Endodermal cell (in vitro differentiated cells): ENCODE data around the gene GNAT2. TPM values are rescaled to one million over a fixed set of nuclear protein-coding genes. Genes with fewer than 3 reads are reported as not detected.

Source experiments
- DNase-seq: peaks from one replicate; pipeline ENCODE4 v3.0.0-alpha.2; 2017
- H3K27ac ChIP-seq: 2 replicates; pipeline ENCODE4 v1.5.1; 2013; ENCODE audit warnings: mild to moderate bottlenecking, low read depth, low read length, moderate library complexity
- H3K27me3 ChIP-seq: 2 replicates; pipeline ENCODE4 v1.6.1; 2013; ENCODE audit warnings: mild to moderate bottlenecking, low read length, moderate library complexity; ENCODE audit not compliant: insufficient read depth, control insufficient read depth, poor library complexity, severe bottlenecking
- H3K36me3 ChIP-seq: 2 replicates; pipeline ENCODE4 v1.7.0; 2013; ENCODE audit warnings: mild to moderate bottlenecking, low read length, moderate library complexity; ENCODE audit not compliant: control insufficient read depth, insufficient read depth
- H3K4me1 ChIP-seq: one replicate; pipeline ENCODE4 v1.7.0; 2013; ENCODE audit warnings: low read length; ENCODE audit not compliant: control insufficient read depth, insufficient read depth
- H3K4me3 ChIP-seq: 2 replicates; pipeline ENCODE4 v1.5.1; 2013; ENCODE audit warnings: mild to moderate bottlenecking, low read length, moderate library complexity
- H3K9ac ChIP-seq: 2 replicates; pipeline ENCODE4 v1.6.1; 2013; ENCODE audit warnings: mild to moderate bottlenecking, low read length, moderate library complexity; ENCODE audit not compliant: poor library complexity, severe bottlenecking; ENCODE audit errors: extremely low read depth
- H3K9me3 ChIP-seq: 2 replicates; pipeline ENCODE4 v1.6.1; 2013; ENCODE audit warnings: mild to moderate bottlenecking, low read length, moderate library complexity; ENCODE audit not compliant: control insufficient read depth
- H3K27ac Mint-ChIP-seq: 2 replicates; pipeline ENCODE4 v1.8.0; 2020; ENCODE audit warnings: mixed read lengths
- H3K27me3 Mint-ChIP-seq: 2 replicates; pipeline ENCODE4 v1.8.0; 2021; ENCODE audit warnings: mild to moderate bottlenecking, mixed read lengths; ENCODE audit not compliant: insufficient read depth
- H3K36me3 Mint-ChIP-seq: 2 replicates; pipeline ENCODE4 v1.8.0; 2020; ENCODE audit warnings: low read depth, mixed read lengths
- H3K4me1 Mint-ChIP-seq: 2 replicates; pipeline ENCODE4 v1.8.0; 2020; ENCODE audit warnings: mixed read lengths
- H3K4me3 Mint-ChIP-seq: 2 replicates; pipeline ENCODE4 v1.8.0; 2020; ENCODE audit warnings: mild to moderate bottlenecking, moderate library complexity, mixed read lengths
- H3K9me3 Mint-ChIP-seq: 2 replicates; pipeline ENCODE4 v1.8.0; 2020; ENCODE audit warnings: mild to moderate bottlenecking, mixed read lengths
- WGBS, 2 experiments: methylation state at CpG; one replicate each; pipeline versions ENCODE4 v1.1.5 to v1.1.7; 2013; ENCODE audit warnings: missing lambda C conversion rate in 2 of 2, mixed read lengths in 1 of 2; ENCODE audit not compliant: insufficient coverage in 1 of 2, insufficient read length in 1 of 2; 5-methylcytosine and 5-hydroxymethylcytosine counted together
- total RNA-seq, 2 donors: library from RNA; stranded (reverse); fragmentation: NEBNext Ultra II Directional in 1 of 2; extraction: Animal tissue kit (Norgen Biotek cat#: 25700) in 1 of 2; gene quantifications; 2 replicates in 1 of 2; 3 replicates in 1 of 2; pipeline ENCODE4 v1.2.1, GENCODE V29; 2021
- TF ChIP-seq, protein P1 (sequence below): fragments of 200-600 bp; sonication (generic); conservative IDR thresholded peaks from 2 replicates; pipeline ENCODE4 v1.5.0; 2021; ENCODE audit warnings: antibody characterized with exemption, mild to moderate bottlenecking

The GNAT2 gene
- total RNA-seq, 2 donors from 2014 or later, result not detected

DNA sequence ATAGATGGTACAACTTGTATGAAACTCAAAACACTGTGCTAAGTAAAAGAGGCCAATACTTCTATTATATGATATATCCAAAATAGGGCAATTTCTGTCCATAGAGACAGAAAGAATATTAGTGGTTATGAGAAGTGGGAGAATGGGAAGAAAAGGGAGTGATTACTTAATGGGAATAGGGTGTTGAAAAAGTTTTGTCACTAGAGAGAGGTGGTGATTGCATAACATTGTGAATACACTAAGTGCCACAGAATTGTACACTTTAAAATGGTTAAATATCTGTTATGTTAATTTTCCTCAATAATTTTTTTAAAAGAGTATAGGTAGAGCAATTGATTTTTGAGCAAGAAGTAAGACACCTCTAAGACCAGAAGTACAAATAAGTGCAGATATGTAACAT is 29.7 kb downstream of the GNAT2 start:
- Mint-ChIP-seq H3K4me3 (no peak overlapping the region), H3K4me1 (no peaks in the 10 kb centered on the region), H3K27me3 (no peaks in the 10 kb centered on the region), H3K27ac (no peak overlapping the region), H3K36me3 (peaks cover 57% of the 10 kb centered on the region), H3K9me3 (no peaks in the 10 kb centered on the region)
- Histone ChIP-seq H3K9ac (no peak overlapping the region), H3K36me3 (peaks cover 86% of the 10 kb centered on the region), H3K9me3 (no peaks in the 10 kb centered on the region), H3K27ac (no peak overlapping the region), H3K4me1 (no peaks in the 10 kb centered on the region), H3K4me3 (no peak overlapping the region), H3K27me3 (no peaks in the 10 kb centered on the region)
- TF ChIP-seq, protein P1, sequence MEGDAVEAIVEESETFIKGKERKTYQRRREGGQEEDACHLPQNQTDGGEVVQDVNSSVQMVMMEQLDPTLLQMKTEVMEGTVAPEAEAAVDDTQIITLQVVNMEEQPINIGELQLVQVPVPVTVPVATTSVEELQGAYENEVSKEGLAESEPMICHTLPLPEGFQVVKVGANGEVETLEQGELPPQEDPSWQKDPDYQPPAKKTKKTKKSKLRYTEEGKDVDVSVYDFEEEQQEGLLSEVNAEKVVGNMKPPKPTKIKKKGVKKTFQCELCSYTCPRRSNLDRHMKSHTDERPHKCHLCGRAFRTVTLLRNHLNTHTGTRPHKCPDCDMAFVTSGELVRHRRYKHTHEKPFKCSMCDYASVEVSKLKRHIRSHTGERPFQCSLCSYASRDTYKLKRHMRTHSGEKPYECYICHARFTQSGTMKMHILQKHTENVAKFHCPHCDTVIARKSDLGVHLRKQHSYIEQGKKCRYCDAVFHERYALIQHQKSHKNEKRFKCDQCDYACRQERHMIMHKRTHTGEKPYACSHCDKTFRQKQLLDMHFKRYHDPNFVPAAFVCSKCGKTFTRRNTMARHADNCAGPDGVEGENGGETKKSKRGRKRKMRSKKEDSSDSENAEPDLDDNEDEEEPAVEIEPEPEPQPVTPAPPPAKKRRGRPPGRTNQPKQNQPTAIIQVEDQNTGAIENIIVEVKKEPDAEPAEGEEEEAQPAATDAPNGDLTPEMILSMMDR, result no peak
- no peak for DNase-seq

GRCh38 chr1:109589177-109589576 is 30.2 kb downstream of the GNAT2 start:
- H3K27me3 ChIP-seq, result no peaks in the 10 kb centered on the region
- no peak overlapping the region for H3K4me3 ChIP-seq
- no peaks in the 10 kb centered on the region for H3K27me3 Mint-ChIP-seq
- no peaks in the 10 kb centered on the region for H3K9me3 Mint-ChIP-seq
- H3K4me1 Mint-ChIP-seq, result no peaks in the 10 kb centered on the region
- 91 to 92% methylated on average over 3 of the region's 3 CpGs for WGBS, 2 experiments
- H3K9me3 ChIP-seq, result no peaks in the 10 kb centered on the region
- no peak overlapping the region for H3K4me3 Mint-ChIP-seq
- H3K36me3 Mint-ChIP-seq, result peaks cover 58% of the 10 kb centered on the region
- H3K27ac ChIP-seq, result no peak overlapping the region
- H3K36me3 ChIP-seq, result peaks cover 87% of the 10 kb centered on the region
- H3K27ac Mint-ChIP-seq, result no peak overlapping the region
- H3K9ac ChIP-seq, result no peak overlapping the region
- TF ChIP-seq, protein P1, result no peak
- no peak for DNase-seq
- no peaks in the 10 kb centered on the region for H3K4me1 ChIP-seq

GRCh38 chr1:109586055-109586454 is 33.4 kb downstream of the GNAT2 start:
- no peaks in the 10 kb centered on the region for H3K27me3 Mint-ChIP-seq
- TF ChIP-seq, protein P1, result no peak
- Histone ChIP-seq H3K4me1 (no peaks in the 10 kb centered on the region), H3K36me3 (peaks cover 84% of the 10 kb centered on the region), H3K9me3 (no peaks in the 10 kb centered on the region), H3K27me3 (no peaks in the 10 kb centered on the region), H3K27ac (no peak overlapping the region), H3K9ac (no peak overlapping the region), H3K4me3 (no peak overlapping the region)
- no peak for DNase-seq
- 83 to 100% methylated on average over 1 to 3 of the region's 3 CpGs for WGBS, 2 experiments
- no peak overlapping the region for H3K27ac Mint-ChIP-seq
- H3K4me1 Mint-ChIP-seq, result no peaks in the 10 kb centered on the region
- H3K9me3 Mint-ChIP-seq, result no peaks in the 10 kb centered on the region
- H3K36me3 Mint-ChIP-seq, result peaks cover 64% of the 10 kb centered on the region
- H3K4me3 Mint-ChIP-seq, result no peak overlapping the region
